ENCODE results near the gene JARID2. TPM values are rescaled to one million over a fixed set of nuclear protein-coding genes. Genes with fewer than 3 reads are reported as not detected.

The JARID2 gene
- total and polyA plus RNA-seq, 9 of the 15 experiments (the other 6 are each of a cell fraction or from before 2014, with no cell fraction given), result 5.0 to 29.0 (median 15.6) TPM

DNA sequence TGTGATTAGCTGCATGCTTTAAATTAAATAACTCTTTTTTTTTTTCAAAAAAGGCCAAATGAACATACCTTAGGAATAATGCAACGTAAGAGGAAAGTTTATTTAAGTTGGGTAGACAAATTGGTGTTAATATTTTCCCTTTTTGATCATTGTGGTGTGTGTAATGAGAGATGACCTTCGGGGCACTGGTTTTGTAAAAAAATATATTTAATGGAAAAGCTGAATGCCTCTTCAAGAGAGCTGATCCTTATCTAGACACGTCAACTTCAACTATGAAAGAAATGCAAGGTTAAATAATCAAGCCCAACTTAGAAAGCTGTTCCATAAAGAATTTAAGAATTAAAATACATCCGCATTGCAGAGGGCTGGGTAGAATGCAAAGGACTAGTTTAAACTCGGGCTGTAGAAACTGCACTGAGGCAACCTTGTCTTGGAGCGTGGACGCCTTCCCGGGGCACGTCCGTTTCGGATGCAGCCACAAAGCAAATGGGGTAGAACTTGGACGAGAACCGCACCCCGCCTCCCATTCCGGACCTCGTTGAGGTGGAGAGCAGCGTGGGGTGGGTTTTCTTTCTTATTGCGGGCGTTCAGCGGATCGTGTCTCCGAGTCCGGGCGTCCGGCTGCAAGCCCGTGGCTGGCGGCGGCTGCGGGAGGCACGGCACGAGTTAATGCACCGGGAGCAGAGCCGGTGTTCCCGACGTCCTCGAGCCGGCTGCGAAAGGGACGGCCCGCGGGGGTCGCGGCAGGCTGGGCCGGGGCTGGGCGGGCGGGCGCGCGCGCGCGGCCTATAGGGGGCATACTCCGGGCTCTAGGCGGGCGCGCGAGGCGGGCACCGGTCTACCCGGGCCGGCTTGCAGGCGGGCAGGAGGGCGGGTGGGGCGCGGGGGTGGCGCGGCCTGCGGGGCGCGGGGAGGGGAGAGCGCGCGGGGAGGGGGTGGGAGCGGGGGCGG lies 1.9 kb downstream of the JARID2 start (continued):
- no peak for TF ChIP-seq CBFB (CRISPR knock-in tag; IDR thresholded peaks at IDR 0.05)
- no peak for TF ChIP-seq MYBL2 (IDR thresholded peaks at IDR 0.05; ENCODE audit: low read depth)
- no peak for TF ChIP-seq MYBL2 (CRISPR knock-in tag; IDR thresholded peaks at IDR 0.05; ENCODE audit: borderline replicate concordance)
- TF ChIP-seq MYC (IDR thresholded peaks at IDR 0.05; ENCODE audit: low read depth, low read length), result peak; percentile 57
- no peak for TF ChIP-seq MYC (CRISPR knock-in tag; IDR thresholded peaks at IDR 0.05; ENCODE audit: borderline replicate concordance, low read depth)
- TF ChIP-seq ZBTB8A (IDR thresholded peaks at IDR 0.05; ENCODE audit: partially characterized antibody), result no peak
- no peak for TF ChIP-seq FUS (optimal IDR thresholded peaks at IDR 0.05; ENCODE audit: low read depth, low read length)
- TF ChIP-seq, protein P1, sequence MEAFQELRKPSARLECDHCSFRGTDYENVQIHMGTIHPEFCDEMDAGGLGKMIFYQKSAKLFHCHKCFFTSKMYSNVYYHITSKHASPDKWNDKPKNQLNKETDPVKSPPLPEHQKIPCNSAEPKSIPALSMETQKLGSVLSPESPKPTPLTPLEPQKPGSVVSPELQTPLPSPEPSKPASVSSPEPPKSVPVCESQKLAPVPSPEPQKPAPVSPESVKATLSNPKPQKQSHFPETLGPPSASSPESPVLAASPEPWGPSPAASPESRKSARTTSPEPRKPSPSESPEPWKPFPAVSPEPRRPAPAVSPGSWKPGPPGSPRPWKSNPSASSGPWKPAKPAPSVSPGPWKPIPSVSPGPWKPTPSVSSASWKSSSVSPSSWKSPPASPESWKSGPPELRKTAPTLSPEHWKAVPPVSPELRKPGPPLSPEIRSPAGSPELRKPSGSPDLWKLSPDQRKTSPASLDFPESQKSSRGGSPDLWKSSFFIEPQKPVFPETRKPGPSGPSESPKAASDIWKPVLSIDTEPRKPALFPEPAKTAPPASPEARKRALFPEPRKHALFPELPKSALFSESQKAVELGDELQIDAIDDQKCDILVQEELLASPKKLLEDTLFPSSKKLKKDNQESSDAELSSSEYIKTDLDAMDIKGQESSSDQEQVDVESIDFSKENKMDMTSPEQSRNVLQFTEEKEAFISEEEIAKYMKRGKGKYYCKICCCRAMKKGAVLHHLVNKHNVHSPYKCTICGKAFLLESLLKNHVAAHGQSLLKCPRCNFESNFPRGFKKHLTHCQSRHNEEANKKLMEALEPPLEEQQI (IDR thresholded peaks at IDR 0.05), result no peak
- no peak for TF ChIP-seq KLF16 (IDR thresholded peaks at IDR 0.05)
- peak in 1 of 2 experiments; percentile 18; a peak in 1 of 4 replicates for TF ChIP-seq ARNT (IDR thresholded peaks at IDR 0.05)
- no peak for TF ChIP-seq ZNF584 (CRISPR knock-in tag; IDR thresholded peaks at IDR 0.05; ENCODE audit: low read depth)
- peak; percentile 23; the same call in 1 of the 2 replicates for TF ChIP-seq MTA3 (IDR thresholded peaks at IDR 0.05; ENCODE audit: borderline replicate concordance)
- no peak for TF ChIP-seq ZNF311 (CRISPR knock-in tag; IDR thresholded peaks at IDR 0.05)
- 0 out of 2 replicates have a peak, but pooled peaks have one; percentile 18 for TF ChIP-seq BHLHE40 (IDR thresholded peaks at IDR 0.05; ENCODE audit: low read length)
- TF ChIP-seq TBP (optimal IDR thresholded peaks at IDR 0.05; ENCODE audit: low read depth, low read length), result peak; percentile 63
- TF ChIP-seq GTF2E2 (tag; IDR thresholded peaks at IDR 0.05), result no peak
- TF ChIP-seq ZNF764 (CRISPR knock-in tag; IDR thresholded peaks at IDR 0.05; ENCODE audit: low read depth), result no peak
- no peak for TF ChIP-seq SRSF3 (IDR thresholded peaks at IDR 0.05; ENCODE audit: insufficient read depth, low read length)
- TF ChIP-seq SMAD1 (IDR thresholded peaks at IDR 0.05; ENCODE audit: low read depth, low read length, partially characterized antibody), result no peak
- no peak for TF ChIP-seq LCOR (CRISPR knock-in tag; IDR thresholded peaks at IDR 0.05)
- no peak for TF ChIP-seq ETV5 (CRISPR knock-in tag; IDR thresholded peaks at IDR 0.05; ENCODE audit: low read depth)
- no peak for TF ChIP-seq POLR2H (tag; IDR thresholded peaks at IDR 0.05; ENCODE audit: low read depth)
- TF ChIP-seq E2F3 (CRISPR knock-in tag; IDR thresholded peaks at IDR 0.05), result no peak
- TF ChIP-seq C11orf30 (IDR thresholded peaks at IDR 0.05; ENCODE audit: low read depth), result peak; percentile 61

All from K562 (cell line).